HG03045 (cell line): Measurements from ENCODE around the gene FOXL3.
"Not testable (repeated sequence)": the region's sequence is repeated elsewhere in the genome, so short reads cannot be mapped to it uniquely, and the experiment has no call there.

Experiments
- ATAC-seq: cut with Tn5 transposase; IDR thresholded peaks from one replicate; pipeline ENCODE4 v1.9.1; 2021; ENCODE audit warnings: mild to moderate bottlenecking, moderate library complexity; ENCODE audit not compliant: unreplicated experiment

The FOXL3 gene

DNA sequence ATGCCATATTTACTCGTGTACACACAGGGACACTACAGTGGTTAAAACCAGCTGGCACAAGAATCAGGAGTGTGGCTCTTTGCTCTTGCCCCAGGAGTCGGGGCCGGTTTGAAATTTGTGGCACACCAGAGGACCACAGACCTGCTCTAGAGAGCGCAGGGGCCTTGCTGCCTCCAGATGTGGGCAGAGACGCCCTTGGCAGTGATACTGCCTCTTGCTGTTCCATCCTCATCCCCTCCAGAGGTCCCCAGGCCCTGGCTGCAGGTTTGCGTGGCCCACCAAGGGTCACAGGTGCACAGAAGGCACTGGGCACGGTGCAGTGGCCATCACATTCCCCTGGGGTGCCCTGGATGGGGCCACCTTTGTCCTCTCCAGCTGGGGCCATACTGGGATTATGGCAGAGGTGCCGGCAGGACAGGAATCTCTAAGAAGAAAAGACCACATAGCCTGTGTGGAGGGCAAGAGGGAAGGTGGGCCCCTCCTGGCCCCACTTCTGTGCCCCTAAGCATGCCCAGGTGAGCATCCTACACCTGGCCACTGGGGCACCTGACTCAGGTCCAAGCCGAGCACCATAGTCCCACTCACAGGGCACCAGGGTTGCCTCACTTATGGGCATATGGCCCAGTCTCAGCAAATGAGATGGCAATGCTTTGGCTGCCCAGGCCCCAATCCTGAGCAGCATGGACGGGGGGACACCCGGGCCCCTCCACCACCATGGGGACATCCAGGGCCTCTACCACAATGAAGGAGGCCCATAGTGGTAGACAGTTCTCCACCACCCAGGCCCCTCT is 45.6 kb downstream of the FOXL3 start:
- ATAC-seq = no peak

DNA sequence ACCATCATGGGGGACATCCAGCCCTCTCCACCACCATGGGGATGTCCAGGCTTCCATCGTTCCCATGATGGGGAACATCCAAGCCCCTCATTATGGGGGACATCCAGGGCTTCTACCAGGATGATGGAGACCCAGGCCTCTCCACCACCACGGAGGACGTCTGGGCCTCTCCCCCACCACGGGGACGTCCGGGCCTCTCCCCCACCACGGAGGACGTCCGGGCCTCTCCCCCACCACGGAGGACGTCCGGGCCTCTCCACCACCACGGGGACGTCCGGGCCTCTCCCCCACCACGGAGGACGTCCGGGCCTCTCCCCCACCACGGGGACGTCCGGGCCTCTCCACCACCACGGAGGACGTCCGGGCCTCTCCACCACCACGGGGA is 46.2 kb downstream of the FOXL3 start:
- not testable (repeated sequence) for ATAC-seq

DNA sequence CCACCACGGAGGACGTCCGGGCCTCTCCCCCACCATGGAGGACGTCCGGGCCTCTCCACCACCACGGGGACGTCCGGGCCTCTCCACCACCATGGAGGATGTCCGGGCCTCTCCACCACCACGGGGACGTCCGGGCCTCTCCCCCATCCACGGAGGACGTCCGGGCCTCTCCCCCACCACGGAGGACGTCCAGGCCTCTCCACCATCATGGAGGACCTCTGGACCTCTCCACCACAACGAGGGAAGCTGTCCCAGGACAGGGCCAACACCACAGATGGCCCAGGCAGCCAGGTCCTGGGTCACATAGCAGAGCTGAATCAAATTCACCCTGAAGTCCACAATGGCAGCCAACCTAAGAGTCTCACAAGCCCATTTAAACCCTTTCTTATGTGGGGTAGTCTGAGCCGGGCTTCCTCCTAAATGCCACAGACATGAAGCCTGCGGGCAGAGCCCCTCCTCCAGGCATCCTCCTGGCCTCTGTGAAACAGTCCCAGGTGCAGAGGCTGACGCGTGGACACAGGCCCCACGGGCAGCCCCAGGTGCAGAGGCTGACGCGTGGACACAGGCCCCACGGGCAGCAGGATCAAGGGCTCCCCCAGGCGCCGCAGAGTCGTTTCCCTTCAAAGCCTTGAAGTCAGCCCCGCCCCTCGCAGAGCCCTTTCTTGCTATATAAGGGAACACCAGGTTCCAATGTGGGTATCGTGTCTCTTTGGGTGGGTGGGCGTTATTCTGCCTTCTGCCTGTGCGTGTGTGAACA is 47.0 kb downstream of the FOXL3 start:
- ATAC-seq = no peak

DNA sequence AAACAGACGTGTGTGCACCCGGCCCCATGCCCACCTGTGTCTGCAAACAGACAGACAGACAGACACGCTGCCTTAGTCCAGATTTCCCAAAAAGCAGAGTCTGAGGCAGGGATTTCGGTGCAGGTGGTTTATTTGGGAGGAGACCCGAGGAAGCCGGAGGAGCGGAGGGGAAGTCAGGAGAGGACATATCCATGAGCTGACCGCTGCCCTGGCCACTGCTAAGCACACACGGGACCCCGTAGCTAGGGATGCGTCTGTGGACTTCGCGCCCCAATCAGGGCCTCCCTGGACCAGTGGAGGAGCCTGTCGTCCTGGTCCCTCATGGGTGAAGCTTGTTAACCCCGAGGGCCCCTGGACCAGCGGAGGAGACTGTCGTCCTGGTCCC is 47.6 kb downstream of the FOXL3 start:
- ATAC-seq = no peak

DNA sequence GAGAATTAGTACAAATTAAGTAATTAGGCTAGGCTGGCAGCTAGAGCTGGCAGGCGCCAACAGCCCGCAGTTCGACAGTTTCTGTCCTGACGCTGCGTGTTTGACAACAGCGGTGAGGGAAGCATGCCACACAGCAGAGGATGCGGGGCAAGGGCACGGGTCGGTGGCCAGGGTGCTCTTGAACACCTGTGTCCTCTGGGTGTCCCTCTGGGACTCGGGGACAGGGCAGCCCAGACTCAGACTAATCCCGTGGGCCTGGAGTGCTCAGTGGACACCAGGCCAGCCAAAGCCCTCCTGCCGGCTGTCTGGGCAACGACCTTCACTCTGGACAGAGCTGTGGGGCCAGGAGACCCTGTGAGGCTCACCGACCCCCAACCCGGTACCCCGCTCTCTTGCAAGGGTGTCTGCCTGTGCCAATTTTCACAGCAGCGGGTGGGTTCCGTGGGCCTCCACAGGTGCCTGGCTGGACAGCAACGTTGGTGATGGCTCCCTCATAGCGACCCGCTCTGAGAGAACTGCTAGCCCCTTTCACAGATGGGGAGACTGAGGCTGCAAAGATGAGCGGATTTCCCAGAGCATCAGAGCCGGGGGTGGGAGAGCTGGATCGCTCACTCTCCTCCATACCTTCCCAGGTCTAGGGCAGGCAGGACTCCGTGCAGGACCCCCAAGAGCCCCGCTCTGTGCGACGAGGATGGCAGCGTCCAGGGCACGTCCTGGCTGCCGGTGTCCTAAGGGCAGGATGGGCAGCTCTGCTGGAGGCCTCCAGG is 48.5 kb downstream of the FOXL3 start:
- ATAC-seq = no peak

DNA sequence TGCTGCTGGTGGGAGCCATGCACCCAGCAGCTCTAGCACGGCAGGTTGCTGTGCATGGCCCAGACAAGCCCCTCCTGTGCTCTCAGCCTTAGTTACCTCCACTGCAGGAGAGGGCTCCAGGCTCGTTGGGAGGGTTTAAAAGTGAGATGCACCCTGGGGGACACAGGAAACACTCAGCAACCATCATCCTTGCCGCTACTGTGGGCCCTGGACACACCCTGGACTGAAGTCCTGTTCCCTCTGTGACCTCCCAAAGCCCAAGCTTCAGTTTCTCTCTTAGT is 49.0 kb downstream of the FOXL3 start:
- ATAC-seq = no peak

DNA sequence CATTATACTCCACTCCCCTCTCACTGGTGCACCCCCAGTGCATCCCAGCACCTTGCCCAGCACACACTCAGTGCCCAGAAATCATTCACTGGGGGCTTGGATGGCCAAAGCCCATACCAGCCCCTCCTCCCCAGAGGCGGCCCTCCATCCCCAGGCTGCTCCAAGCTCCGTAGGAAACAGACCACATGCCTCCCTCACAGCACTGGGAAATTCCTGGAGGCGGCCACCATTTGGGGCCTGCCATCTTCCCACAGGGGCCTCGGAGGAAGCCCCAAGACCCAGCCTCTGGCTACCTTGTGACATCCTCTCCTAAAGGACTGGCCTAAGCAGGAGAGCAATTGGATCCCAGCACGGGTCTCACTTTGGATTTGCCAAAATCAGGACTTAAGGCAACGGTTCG is 49.7 kb downstream of the FOXL3 start:
- ATAC-seq = no peak

DNA sequence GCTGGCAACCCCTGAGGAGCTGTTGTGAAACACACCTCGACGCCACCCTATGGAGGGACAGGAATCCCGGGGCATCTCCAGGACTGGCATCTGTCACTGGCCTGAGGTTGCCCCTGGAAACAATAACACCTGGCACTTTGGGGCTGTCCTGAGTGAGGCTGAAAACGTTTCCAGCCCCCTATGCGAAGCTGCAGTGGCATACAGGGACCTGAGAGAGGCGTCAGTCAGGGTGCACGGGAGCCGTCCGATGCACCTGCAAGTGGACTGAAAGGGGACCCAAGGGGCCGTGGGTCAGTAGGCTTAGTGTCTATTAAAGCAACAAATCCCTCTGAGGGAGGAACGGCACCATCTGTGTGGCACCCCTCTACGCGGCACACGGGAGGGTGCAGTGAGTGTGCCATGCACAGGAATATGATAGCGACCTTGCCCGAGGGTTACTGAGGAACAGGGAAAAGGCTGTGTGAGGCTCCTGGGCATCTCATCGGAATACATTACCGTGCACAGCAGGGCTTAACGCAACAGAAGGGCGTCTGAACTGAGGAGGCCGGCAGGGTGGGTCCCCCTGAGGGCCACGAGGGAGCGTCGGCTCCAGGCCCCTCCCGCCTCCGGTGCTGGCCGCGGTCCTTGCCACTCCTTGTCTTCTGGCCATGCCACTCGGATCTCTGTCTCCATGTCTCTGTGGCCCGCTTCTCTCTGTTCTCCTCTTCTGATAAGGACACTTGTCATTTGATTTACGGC is 50.4 kb downstream of the FOXL3 start:
- ATAC-seq = no peak
